ENCODE results near the gene DESI2.

Gene DESI2

GRCh38 chr1:244652623-244653438 lies at the start of gene DESI2:
Gene DESI2 (plus strand): TSS chr1:244653126. CDS start chr1:244653314, 188 bp downstream.
- in situ Hi-C loops (cut with MboI; ENCODE audit: low pct_unique_long_range_greater_than_20kb, low sequenced_read_pairs) = no loop called here

DNA sequence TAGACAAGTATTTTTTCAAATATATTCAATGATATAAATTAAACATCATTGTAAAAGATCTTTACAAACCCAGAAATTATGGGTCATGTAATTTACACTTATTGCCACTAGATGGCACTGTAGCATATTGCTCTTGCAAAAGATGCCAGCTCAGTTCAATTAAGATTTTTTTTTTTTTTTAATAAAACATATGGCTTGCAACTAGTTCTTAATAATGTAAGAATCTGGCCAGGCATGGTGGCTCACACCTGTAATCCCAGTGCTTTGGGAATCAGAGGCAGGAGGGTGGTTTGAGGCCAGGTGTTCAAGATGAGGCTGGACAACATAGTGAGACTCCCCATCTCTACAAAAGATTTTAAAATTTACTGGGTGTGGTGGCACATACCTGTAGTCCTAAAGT lies 49.4 kb upstream of the DESI2 start:
- in situ Hi-C loops (cut with MboI; ENCODE audit: low pct_unique_long_range_greater_than_20kb, low sequenced_read_pairs) = loop anchor here (25.0 kb wide), 1 partner anchor 434 kb away; no protein-coding TSS in a partner anchor
- peak; percentile 45 for DNase-seq

More at GRCh38 chr1:244652623-244653438, at the start of gene DESI2:
- peak; percentile 99 for DNase-seq

- no peak for DNase-seq
- in situ Hi-C loops (cut with MboI; ENCODE audit: low pct_unique_long_range_greater_than_20kb, low sequenced_read_pairs) = loop anchor here (25.0 kb wide), 1 partner anchor 431 kb away; no protein-coding TSS in a partner anchor
These were observed 47.0 kb upstream of the DESI2 start for GRCh38 chr1:244605835-244606370.

DNA sequence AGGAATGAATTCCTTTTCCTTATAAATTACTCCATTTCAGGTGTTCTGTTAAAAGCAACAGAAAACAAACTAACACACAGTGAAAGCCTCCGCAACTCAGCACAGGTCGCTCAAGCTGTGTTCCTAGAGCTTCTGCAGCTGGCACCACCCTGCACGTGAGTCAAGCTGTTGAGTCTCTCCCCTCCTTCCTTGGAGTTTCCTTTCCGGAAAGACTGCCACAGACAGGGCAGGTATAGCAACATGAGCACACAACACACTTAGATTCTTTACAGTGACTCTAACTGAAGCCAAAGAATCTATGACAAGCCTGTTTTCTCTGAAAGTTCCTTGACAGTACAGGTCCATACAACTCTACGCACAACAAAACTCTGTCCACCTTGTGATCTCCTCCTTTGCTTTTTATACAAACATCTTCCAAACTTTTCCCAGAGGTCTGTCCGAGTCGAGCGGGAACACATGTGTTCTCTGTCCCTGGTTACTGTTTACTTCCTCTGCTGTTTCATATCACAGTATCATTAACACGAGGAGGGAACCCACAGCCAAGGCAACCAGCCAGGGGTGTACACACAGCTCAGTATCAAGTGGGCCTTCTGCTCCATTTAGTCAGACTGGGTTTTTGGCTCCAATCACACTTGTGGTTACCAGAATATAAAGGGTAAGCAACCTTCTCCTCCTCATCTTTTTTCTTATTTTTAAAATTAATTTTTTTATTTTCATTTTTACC lies 38.7 kb upstream of the DESI2 start:
- in situ Hi-C loops (cut with MboI; ENCODE audit: low pct_unique_long_range_greater_than_20kb, low sequenced_read_pairs) = loop anchor here (25.0 kb wide), 1 partner anchor 423 kb away; no protein-coding TSS in a partner anchor
- no peak for DNase-seq

DNA sequence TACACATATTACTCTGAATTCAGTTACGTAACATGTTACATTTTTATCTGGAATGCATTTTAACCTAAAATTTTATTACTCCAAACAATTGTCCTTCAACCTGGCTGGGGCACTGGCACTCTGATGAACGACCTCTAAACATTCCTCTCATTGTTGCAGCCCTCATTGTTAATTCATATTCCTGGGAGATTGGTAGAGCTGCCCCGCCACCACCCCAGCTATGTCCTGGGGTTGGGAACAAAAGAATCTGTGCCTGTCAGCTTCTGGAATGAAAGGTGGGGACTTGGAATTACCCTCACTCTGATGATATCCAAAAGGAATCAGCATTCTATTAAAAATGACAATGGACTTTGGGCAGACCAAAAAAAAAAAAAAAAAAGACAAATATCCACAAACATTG lies 38.0 kb upstream of the DESI2 start:
- no peak for DNase-seq
- in situ Hi-C loops (cut with MboI; ENCODE audit: low pct_unique_long_range_greater_than_20kb, low sequenced_read_pairs) = loop anchor here (25.0 kb wide), 1 partner anchor 422 kb away; no protein-coding TSS in a partner anchor

DNA sequence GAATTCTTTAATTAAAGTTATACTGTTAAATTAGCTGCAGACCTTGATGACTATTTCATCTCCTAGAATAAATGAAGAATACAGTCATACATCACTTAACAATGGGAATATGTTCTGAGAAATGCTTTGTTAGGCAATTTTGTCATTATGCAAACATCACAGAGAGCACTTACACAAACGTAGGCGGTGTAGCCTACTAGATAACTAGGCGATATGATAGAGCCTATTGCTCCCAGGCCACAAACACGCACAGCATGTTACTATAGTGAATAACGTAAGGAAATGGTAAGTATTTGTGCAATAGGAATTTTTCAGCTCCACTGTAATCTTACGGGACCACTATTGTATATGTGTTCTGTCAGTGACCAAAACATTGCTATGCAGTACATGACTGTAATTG lies 37.6 kb upstream of the DESI2 start:
- DNase-seq = no peak
- in situ Hi-C loops (cut with MboI; ENCODE audit: low pct_unique_long_range_greater_than_20kb, low sequenced_read_pairs) = loop anchor here (25.0 kb wide), 1 partner anchor 422 kb away; no protein-coding TSS in a partner anchor

- DNase-seq = no peak
These were observed 26.2 kb upstream of the DESI2 start for GRCh38 chr1:244626709-244627108.

DNA sequence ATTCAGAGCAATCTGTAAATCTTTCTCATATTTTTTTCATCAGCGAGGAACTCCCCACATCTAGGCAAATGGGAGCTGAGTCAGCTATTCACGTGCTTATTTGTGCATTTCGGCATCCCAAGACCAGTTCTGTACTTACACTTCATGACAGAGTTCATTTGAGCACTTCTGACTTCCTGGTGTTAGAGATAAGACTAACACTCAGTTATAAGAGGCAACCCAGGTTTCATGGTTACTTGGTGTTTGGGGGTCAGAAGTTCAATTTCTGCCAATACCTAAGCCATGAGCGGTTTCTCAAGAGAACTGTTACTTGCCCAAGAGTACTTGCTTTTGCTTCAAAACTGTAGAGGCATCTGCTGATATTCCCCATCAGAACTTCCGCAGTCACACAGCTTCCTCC lies 24.1 kb upstream of the DESI2 start:
- in situ Hi-C loops (cut with MboI; ENCODE audit: low pct_unique_long_range_greater_than_20kb, low sequenced_read_pairs) = no loop called here
- no peak for DNase-seq

More at GRCh38 chr1:244626709-244627108, 26.2 kb upstream of the DESI2 start:
- in situ Hi-C loops (cut with MboI; ENCODE audit: low pct_unique_long_range_greater_than_20kb, low sequenced_read_pairs) = no loop called here

GRCh38 chr1:244633140-244633539 lies 19.8 kb upstream of the DESI2 start:
- no peak for DNase-seq
- in situ Hi-C loops (cut with MboI; ENCODE audit: low pct_unique_long_range_greater_than_20kb, low sequenced_read_pairs) = no loop called here

DNA sequence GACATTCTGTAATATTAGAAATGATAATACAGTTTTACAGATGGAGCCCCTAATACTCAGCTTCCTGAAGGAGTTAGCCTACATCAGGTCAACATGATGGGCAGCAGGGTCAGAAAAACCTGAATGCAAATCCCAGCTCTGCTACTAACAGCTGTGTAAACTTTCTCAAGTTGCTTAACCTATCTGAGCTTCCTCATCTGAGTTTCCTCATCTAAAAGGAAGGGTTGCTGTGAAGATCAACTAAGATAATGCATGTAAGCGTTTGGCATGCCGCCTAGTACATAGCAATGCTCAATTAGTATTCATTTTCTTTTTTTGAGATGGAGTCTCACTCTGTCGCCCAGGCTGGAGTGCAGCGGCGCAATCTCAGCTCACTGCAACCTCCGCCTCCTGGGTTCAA lies 18.4 kb upstream of the DESI2 start:
- in situ Hi-C loops (cut with MboI; ENCODE audit: low pct_unique_long_range_greater_than_20kb, low sequenced_read_pairs) = no loop called here
- no peak for DNase-seq

DNA sequence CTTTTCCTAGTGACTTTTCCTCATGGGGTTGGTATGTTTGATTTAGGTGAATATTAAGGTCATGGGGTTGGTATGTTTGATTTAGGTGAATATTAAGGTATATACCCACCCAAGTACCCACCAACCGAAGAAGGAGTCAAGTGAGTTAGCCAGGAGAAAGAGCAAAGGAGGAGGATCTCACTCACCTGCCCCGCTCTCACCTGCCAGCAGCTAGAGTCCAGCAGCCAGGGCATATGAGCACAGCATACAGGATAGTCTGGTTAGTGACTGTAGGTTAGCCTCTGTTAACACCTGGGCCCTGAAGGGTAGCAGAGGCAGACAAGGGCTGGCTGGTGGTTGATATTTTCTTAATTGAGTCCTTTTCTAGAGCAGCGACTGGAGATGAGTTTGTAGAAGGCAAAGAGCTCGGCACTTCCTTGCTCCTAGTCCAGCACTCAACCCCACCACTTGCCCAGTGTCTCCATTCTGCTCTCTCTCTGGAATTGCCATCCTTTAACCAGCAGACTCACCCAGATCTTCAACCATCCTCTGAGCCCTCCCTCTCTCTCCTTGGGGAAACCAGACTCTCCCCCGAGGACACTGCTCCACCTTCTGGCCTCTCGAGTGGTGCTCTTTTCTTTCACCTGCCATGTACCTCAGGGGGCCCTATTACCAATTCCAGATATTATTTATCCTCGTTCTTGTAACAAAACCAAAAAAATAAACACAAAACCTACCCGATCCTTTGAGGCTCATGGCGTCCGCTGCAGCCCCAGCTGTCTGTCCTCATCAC lies 16.3 kb upstream of the DESI2 start:
- in situ Hi-C loops (cut with MboI; ENCODE audit: low pct_unique_long_range_greater_than_20kb, low sequenced_read_pairs) = no loop called here

DNA sequence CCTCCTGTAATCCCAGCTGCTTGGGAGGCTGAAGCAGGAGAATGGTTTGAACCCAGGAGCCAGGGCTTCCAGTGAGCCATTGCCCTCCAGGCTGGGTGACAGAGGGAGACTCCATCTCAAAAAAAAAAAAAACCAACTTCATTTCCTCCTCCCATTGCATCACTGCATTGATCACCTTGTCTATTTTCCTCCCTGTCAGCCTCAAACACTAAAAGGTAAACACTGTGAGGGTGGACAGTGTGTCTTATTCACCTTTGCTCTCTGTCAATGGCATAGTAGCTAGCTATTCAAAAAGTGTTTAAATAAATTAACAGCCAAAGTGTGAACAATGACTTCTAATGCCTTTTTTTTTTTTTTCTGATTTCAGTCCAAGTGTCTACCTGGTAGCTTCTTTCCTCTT lies 13.4 kb upstream of the DESI2 start:
- DNase-seq = no peak
- in situ Hi-C loops (cut with MboI; ENCODE audit: low pct_unique_long_range_greater_than_20kb, low sequenced_read_pairs) = no loop called here

More for the DNA sequence above, 16.3 kb upstream of the DESI2 start:
- DNase-seq = no peak

DNA sequence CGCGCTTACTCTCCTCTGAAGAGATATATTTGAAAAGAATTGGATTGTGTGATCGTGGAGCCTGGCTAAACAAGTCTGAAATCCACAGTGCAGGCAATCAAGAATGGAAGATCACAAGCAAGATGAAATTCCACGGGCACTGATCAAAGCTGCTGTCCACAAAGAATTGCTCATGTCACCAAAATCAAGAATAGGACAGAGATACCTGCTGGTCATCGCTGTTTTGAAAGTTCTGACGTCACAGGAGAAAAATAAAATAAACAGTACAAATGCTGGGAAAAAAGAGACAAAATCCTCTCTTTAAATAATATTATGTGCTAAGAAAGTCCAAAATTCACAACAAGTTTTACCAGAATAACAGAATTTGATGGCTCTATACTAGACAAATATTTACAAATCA lies 12.0 kb upstream of the DESI2 start:
- in situ Hi-C loops (cut with MboI; ENCODE audit: low pct_unique_long_range_greater_than_20kb, low sequenced_read_pairs) = no loop called here
- no peak for DNase-seq

- in situ Hi-C loops (cut with MboI; ENCODE audit: low pct_unique_long_range_greater_than_20kb, low sequenced_read_pairs) = no loop called here
- DNase-seq = no peak
These were observed 10.4 kb upstream of the DESI2 start for GRCh38 chr1:244642526-244642925.

DNA sequence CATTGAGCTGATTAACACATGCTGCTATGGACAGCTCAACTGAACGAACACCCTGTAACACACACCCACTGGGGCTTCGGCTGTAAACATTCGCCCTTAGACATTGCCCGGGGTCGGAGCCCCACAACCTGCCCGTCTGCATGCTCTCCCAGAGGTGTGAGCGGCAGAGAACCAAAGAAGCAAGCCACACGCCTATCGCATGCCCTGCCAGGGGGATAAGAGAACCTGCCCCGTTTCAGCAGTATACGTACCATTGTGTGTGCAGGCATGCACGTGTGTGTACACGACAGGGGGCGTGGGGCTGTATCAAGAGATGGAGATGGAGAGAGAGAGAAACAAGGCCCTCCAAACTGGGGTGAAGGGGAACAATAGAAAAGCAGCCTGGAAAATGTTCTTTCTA lies 9.9 kb upstream of the DESI2 start:
- in situ Hi-C loops (cut with MboI; ENCODE audit: low pct_unique_long_range_greater_than_20kb, low sequenced_read_pairs) = no loop called here

DNA sequence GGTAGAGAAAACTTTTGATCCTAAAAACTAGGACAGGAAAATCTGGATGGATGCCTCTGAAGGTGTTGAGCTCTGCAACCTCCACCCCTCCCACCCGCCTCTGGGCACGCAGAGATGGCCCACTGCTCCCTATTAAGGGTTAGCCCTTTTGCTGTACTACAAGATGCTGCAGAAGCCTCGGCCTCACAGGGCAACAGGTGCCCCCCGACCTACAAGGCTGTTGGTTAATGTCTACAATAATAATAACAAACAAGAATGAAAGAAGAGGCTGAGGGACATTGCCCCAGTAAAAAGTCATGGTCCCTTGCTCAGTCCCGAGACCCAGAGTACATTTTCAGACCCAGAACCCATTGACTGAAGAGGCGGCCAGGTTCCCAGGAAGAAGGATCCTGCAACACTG lies 7.5 kb upstream of the DESI2 start:
- in situ Hi-C loops (cut with MboI; ENCODE audit: low pct_unique_long_range_greater_than_20kb, low sequenced_read_pairs) = no loop called here
- DNase-seq = no peak

More for the DNA sequence above, 9.9 kb upstream of the DESI2 start:
- no peak for DNase-seq

DNA sequence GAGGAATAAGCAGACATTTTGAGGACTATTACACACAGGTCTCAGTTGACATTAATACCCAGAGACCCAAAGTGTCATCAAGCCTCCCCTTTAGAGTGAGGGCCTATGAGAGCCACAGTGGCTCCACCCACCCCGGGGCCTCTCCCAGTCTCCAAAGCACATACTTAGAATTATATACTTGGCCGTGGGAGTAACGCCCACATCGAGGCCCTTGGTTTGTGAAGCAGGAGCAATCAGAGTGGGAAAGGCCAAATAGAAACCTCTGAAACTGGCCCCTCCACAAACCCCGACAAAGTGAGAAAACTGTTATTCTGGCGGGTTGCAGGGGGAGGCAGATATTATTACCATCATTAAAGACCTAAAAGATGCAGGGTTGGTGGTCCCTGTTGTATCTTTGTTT lies 7.0 kb upstream of the DESI2 start:
- in situ Hi-C loops (cut with MboI; ENCODE audit: low pct_unique_long_range_greater_than_20kb, low sequenced_read_pairs) = no loop called here
- no peak for DNase-seq

DNA sequence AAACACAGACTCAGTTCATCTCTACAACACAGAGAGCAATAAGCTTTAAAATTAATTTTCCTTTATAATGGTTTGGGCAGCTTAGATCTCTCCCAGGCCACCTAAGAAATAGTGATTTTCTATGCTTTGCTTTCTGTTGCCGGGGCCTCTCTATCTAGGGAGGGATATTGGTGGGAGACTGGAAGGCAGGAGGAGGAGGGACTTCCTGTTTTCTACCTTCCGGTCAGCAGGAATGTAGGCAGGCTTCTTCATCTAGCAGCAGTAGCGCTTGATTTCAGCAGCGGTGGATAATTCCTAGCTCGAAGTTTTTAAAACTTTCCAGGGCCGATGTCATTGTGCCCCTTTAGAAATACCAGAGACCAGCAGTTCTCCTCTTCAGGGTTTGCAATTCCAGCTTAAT lies 5.1 kb upstream of the DESI2 start:
- no peak for DNase-seq
- in situ Hi-C loops (cut with MboI; ENCODE audit: low pct_unique_long_range_greater_than_20kb, low sequenced_read_pairs) = no loop called here

DNA sequence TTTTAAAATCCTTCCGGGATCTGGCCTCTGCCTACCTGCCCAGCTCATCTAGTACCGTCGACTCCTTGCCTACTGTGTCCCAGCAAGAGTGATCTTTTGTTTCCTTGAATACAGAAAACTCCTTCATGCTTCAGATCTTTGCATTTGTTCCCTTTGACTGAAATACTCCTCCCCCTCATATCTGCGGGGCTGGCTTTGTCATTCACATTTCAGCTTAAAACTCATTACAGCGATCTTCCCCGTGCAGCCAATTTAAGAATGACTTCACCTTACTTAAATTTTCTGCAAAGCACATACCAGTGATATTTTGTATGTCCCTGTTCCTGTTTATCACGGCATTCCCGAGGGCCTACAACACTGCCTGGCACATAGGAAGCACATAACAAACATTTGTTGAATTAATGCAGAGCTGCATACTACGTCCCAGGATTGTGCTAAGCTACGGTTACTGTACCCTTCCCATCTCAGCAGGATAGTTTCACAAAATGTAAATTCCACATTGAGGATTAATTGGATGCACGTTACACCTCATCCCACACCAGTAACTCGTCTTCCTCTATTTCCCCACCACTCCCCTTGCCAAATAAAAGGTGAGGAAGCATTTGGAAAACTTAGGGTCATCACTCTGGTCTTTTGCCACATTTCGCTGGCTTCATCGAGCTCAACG lies 837 bp upstream of the DESI2 start:
- DNase-seq = no peak

More for the DNA sequence above, 837 bp upstream of the DESI2 start:
- in situ Hi-C loops (cut with MboI; ENCODE audit: low pct_unique_long_range_greater_than_20kb, low sequenced_read_pairs) = no loop called here
